ENCODE data around the gene ITK. TPM values are rescaled to one million over a fixed set of nuclear protein-coding genes. Genes with fewer than 3 reads are reported as not detected.
A peak's percentile ranks its signal among the peaks of the same experiment; 100 is the strongest.

ITK gene
- total and polyA plus RNA-seq, 2 experiments from 2014 or later: not detected

DNA sequence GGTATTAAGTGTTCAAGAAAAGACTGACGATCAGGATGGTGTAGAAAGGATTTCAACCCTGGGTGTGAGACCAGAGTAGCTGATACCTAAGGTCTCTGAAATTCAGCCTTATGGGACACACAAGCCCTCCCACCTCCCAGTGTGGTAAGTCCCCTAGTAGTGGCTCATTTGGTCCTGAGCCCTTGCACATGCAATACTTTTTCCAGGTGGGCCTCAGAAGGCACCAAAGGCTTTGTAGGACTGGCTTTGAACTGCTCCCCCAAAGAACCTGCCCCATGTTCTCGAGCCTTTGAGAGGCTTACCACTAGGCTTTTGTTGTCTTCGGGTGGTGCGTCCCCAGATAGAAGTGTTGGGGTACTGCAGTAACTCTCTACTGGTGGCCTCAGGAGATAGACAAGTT lies 15.4 kb upstream of the ITK start:
- H3K4me1 ChIP-seq (ENCODE audit: low read depth): no peaks in the 10 kb centered on the region
- no peak overlapping the region for H3K27ac ChIP-seq
- H3K9me3 ChIP-seq (ENCODE audit: low read depth): no peaks in the 10 kb centered on the region
- no peaks in the 10 kb centered on the region for H3K27me3 ChIP-seq
- no peak for DNase-seq (ENCODE audit: low read depth in 1 of 2, low spot score in 1 of 2)
- H3K36me3 ChIP-seq: no peaks in the 10 kb centered on the region
- TF ChIP-seq, protein P1, sequence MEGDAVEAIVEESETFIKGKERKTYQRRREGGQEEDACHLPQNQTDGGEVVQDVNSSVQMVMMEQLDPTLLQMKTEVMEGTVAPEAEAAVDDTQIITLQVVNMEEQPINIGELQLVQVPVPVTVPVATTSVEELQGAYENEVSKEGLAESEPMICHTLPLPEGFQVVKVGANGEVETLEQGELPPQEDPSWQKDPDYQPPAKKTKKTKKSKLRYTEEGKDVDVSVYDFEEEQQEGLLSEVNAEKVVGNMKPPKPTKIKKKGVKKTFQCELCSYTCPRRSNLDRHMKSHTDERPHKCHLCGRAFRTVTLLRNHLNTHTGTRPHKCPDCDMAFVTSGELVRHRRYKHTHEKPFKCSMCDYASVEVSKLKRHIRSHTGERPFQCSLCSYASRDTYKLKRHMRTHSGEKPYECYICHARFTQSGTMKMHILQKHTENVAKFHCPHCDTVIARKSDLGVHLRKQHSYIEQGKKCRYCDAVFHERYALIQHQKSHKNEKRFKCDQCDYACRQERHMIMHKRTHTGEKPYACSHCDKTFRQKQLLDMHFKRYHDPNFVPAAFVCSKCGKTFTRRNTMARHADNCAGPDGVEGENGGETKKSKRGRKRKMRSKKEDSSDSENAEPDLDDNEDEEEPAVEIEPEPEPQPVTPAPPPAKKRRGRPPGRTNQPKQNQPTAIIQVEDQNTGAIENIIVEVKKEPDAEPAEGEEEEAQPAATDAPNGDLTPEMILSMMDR (IDR thresholded peaks at IDR 0.05; ENCODE audit: low read depth, low read length): no peak
- H3K4me3 ChIP-seq: no peak overlapping the region

DNA sequence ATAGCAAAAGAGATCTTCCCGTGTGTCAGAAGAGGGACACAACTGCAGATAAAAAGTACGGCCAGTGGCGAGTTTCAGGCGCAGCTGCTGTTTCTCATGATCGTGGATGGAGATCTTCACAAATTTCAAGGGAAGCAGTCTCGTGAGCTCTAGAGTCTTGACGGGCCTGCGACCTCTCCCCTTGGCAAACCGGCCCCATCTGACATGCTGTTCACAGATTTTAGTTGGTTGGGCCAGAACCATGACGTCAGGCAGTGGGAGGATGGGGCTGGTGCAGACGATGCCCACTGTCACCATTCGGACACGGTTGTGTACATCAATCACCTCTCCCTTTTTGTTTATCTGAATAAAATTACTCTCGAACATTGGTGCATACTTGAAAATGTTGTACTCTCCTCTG lies 15.0 kb upstream of the ITK start:
- H3K27ac ChIP-seq: no peak overlapping the region
- no peaks in the 10 kb centered on the region for H3K9me3 ChIP-seq (ENCODE audit: low read depth)
- H3K4me3 ChIP-seq: no peak overlapping the region
- DNase-seq (ENCODE audit: low read depth in 1 of 2, low spot score in 1 of 2): no peak
- no peaks in the 10 kb centered on the region for H3K4me1 ChIP-seq (ENCODE audit: low read depth)
- H3K27me3 ChIP-seq: no peaks in the 10 kb centered on the region
- TF ChIP-seq, protein P1 (IDR thresholded peaks at IDR 0.05; ENCODE audit: low read depth, low read length): no peak
- H3K36me3 ChIP-seq: no peaks in the 10 kb centered on the region

DNA sequence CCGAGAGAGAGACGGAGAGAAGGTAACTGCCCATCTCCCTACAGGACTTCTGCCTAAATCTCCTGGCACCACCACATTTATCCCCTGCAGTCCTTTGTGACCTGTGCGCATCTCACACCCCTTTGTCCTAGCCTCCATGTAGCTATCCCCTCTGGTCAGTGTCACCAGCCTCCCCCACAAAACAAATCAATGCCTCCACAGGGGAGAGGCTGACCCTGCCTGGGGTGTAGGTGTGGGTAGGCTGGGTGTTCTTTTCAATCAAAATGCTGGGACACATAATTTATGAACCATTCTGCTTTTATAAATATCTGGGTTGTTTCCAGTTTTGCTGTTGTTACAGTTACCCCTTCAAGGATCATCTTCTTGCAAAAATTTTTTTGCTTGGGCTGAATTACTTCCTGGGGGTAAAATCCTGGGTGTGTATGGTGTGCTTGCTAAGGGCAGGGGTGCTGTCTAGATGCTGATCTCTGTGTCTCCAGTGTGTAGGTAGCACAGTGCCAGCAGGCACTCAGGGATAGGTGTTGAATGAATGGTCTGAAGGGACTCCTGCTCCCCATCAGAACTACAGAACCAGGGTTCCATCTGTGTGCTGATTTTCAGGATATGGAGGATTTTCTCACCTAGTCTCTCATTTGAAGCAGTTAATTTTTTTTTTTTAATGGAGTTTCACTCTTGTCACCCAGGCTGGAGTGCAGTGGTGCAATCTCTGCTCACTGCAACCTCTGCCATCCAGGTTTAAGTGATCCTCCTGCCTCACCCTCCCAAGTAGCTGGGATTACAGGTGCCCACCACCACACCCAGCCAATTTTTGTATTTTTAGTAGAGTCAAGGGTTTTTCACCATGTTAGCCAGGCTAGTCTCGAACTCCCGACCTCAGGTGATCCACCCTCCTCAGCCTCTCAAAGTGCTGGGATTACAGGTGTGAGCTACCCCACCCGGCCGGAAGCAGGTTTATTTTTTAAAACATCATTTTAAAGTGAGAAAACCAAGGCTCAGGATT lies 14.1 kb upstream of the ITK start, which contains the start of gene GARIN3:
GARIN3 (minus strand) TSS at position 51 of the 1,000 bp plus-strand sequence. CDS start 96 bp downstream, outside the sequence.
- H3K36me3 ChIP-seq: no peaks in the 10 kb centered on the region
- DNase-seq (ENCODE audit: low read depth in 1 of 2, low spot score in 1 of 2): no peak
- no peaks in the 10 kb centered on the region for H3K27me3 ChIP-seq
- no peak within 1 kb of the TSS for H3K4me3 ChIP-seq
- no peak within 1 kb of the TSS for H3K27ac ChIP-seq
- TF ChIP-seq, protein P1 (IDR thresholded peaks at IDR 0.05; ENCODE audit: low read depth, low read length): no peak
- no peaks in the 10 kb centered on the region for H3K4me1 ChIP-seq (ENCODE audit: low read depth)
- H3K9me3 ChIP-seq (ENCODE audit: low read depth): no peaks in the 10 kb centered on the region

DNA sequence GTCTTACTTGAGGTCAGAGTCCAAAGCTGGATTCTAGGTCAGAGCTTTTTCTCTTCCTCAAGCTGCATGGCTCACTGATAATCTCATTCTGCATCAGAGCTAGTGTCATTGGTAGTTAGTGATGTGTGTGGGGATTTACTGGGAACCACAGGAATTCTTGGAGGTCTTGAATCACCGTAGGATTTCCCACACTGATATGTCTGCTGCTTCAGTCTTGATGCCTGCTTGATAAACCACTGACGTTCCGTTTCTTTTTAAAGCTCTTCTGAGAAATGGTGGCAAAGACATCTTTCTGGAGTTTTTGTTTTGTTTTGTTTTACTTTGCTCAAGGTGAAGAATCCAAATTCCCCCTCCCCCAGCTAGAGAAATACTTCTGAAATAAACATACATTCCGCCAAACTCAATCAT lies 13.4 kb upstream of the ITK start:
- TF ChIP-seq, protein P1 (IDR thresholded peaks at IDR 0.05; ENCODE audit: low read depth, low read length): no peak
- no peaks in the 10 kb centered on the region for H3K9me3 ChIP-seq (ENCODE audit: low read depth)
- peak in 1 of 2 donors; percentile 5 for DNase-seq (ENCODE audit: low read depth in 1 of 2, low spot score in 1 of 2)
- no peaks in the 10 kb centered on the region for H3K36me3 ChIP-seq
- no peak overlapping the region for H3K27ac ChIP-seq
- no peaks in the 10 kb centered on the region for H3K27me3 ChIP-seq
- H3K4me1 ChIP-seq (ENCODE audit: low read depth): no peaks in the 10 kb centered on the region
- H3K4me3 ChIP-seq: no peak overlapping the region

DNA sequence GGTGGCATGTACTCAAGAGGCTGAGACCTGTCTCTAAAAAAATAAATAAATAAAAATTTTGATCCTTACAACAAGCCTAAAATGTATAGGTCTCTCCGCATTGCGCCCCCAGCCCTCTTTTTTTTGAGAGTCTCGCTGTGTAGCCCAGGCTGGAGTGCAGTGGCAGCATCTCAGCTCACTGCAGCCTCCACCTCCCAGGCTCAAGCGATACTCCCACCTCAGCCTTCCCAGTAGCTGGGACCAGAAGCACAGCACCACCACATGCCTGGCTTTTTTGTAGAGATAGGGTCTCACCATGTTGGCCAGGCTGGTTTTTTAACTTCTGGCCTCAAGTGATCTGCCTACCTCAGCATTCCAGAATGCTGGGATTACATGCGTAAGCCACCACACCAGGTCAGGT lies 12.4 kb upstream of the ITK start:
- no peaks in the 10 kb centered on the region for H3K27me3 ChIP-seq
- no peaks in the 10 kb centered on the region for H3K4me1 ChIP-seq (ENCODE audit: low read depth)
- TF ChIP-seq, protein P1 (IDR thresholded peaks at IDR 0.05; ENCODE audit: low read depth, low read length): no peak
- no peak overlapping the region for H3K4me3 ChIP-seq
- no peaks in the 10 kb centered on the region for H3K9me3 ChIP-seq (ENCODE audit: low read depth)
- DNase-seq (ENCODE audit: low read depth in 1 of 2, low spot score in 1 of 2): no peak
- no peaks in the 10 kb centered on the region for H3K36me3 ChIP-seq
- H3K27ac ChIP-seq: no peak overlapping the region
